Measurements from ENCODE around the gene MAGEA9.

DNA sequence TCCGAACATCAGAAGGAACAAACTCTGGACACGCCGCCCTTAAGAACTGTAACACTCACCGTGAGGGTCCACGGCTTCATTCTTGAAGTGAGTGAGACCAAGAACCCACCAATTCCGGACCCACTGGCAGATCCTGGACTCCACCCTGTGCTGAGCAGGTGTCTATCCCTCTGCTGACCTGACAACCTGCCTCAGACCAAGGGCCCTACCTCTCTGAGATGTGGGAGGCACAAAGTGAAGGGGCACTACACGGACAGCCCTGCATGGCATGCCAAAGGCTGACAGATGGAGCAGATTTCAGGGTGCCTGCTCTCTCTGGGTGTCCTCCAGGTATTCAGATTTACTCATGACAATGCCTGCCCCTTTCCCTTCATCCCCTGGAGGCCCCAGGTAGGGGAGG is 21.9 kb upstream of the MAGEA9 start:
- TF ChIP-seq, protein P1, sequence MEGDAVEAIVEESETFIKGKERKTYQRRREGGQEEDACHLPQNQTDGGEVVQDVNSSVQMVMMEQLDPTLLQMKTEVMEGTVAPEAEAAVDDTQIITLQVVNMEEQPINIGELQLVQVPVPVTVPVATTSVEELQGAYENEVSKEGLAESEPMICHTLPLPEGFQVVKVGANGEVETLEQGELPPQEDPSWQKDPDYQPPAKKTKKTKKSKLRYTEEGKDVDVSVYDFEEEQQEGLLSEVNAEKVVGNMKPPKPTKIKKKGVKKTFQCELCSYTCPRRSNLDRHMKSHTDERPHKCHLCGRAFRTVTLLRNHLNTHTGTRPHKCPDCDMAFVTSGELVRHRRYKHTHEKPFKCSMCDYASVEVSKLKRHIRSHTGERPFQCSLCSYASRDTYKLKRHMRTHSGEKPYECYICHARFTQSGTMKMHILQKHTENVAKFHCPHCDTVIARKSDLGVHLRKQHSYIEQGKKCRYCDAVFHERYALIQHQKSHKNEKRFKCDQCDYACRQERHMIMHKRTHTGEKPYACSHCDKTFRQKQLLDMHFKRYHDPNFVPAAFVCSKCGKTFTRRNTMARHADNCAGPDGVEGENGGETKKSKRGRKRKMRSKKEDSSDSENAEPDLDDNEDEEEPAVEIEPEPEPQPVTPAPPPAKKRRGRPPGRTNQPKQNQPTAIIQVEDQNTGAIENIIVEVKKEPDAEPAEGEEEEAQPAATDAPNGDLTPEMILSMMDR (conservative IDR thresholded peaks at IDR 0.05; ENCODE audit: low read length): no peak
- no peak for TF ChIP-seq EZH2phosphoT487 (IDR thresholded peaks at IDR 0.05; ENCODE audit: borderline replicate concordance, low read depth, low read length)

All from OCI-LY7 (cell line).